Measurements from ENCODE around the gene MLPH. TPM values are rescaled to one million over a fixed set of nuclear protein-coding genes. Genes with fewer than 3 reads are reported as not detected.

MLPH gene, protein sequence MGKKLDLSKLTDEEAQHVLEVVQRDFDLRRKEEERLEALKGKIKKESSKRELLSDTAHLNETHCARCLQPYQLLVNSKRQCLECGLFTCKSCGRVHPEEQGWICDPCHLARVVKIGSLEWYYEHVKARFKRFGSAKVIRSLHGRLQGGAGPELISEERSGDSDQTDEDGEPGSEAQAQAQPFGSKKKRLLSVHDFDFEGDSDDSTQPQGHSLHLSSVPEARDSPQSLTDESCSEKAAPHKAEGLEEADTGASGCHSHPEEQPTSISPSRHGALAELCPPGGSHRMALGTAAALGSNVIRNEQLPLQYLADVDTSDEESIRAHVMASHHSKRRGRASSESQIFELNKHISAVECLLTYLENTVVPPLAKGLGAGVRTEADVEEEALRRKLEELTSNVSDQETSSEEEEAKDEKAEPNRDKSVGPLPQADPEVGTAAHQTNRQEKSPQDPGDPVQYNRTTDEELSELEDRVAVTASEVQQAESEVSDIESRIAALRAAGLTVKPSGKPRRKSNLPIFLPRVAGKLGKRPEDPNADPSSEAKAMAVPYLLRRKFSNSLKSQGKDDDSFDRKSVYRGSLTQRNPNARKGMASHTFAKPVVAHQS
- total RNA-seq: 8.3 and 14.2 TPM in 2 replicates

DNA sequence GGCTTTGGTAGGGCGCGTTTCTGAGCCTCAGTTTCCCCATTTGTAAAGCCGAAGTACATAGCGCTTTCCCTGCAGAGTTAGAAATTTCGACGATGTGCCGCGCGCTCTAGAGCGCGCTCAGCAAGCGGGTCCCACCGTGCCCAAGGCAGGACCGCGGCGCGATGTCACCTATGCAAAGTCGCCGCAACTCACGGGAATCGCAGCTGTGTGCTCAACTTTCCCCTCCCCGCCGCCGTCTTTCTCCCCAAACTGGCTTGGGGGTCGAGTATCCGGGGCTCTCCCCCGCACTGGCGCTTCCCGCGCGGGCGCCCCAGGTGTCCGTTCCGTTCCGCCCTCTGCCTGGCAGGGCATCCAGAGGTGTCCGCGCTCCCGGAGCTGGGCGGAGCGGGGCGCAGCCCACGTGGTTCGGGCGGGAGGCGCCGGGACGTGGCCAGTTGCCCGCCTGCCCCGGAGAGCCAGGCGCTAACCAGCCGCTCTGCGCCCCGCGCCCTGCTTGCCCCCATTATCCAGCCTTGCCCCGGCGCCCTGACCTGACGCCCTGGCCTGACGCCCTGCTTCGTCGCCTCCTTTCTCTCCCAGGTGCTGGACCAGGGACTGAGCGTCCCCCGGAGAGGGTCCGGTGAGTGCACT lies at the start of gene MLPH:
Gene MLPH, plus strand, starts transcription at position 433 of the 630 bp plus-strand sequence. CDS start 6,176 bp downstream, outside the sequence.

GRCh38 chr2:237566401-237567235 lies 79.6 kb downstream of the MLPH start, which contains the start of gene PRLH:
Gene PRLH (plus strand): TSS chr2:237566574. CDS start chr2:237566574, 0 bp downstream.

DNA sequence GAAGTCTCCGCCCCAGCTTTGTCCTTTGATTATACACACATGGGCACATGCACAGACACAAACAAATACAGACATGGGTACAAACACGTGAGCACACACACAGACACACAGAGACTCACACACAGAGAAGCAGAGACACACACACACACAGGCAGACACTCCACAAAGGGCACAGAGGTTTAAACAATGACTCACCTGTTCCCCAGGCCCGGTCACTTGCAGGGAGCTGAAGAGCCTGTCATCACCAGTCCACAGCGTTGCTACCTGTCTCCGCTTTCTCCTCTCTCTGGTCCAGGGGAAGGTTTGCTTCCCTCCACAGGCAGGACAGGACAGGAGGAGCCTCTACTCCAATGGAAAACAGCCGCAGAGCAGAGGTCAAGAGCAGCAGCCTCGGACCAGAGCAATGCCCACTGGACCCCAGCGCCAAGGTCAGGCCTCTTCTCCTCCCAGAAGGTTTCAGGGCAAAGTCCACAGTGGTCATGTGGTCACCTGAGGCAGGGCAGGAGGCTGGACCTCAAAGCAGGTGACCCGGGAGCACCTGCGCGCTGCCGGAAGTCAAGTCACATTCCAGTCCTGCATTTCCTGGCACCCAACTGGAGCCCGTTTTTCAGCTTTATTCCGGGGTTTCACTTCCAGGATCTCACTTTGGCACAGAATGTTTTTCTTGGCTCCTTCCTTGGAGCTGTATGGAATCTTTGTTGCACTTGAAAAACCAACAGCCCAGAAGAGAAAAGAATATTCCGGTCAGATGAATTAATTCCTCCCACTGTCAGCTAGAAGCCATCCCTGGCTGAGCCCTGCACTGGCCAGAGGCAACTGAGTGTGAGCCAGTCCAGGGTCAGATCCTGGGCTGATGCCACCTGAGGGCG lies 103.5 kb downstream of the MLPH start, which contains the start of gene RAB17:
Gene RAB17, minus strand, starts transcription at position 463 of the 869 bp plus-strand sequence. CDS start 4,580 bp downstream, outside the sequence.

Other genes starting within 250 kb of the MLPH start
- gene COL6A3, start 73.1 kb upstream of the MLPH start, total RNA-seq: 2,074 and 3,484 TPM in 2 replicates
- gene PRLH, start 79.3 kb downstream of the MLPH start, total RNA-seq: not detected in 2 replicates
- gene RAB17, start 103.5 kb downstream of the MLPH start, total RNA-seq: 0.78 and 0.83 TPM in 2 replicates
- 58.2 and 85.9 TPM in 2 replicates for gene LRRFIP1, start 140.3 kb downstream of the MLPH start, total RNA-seq

All from smooth muscle cell of the pulmonary artery (primary cell).